H1 (cell line): Measurements from ENCODE around the gene STK39. TPM values are rescaled to one million over a fixed set of nuclear protein-coding genes. Genes with fewer than 3 reads are reported as not detected.

Source experiments
- ASH2L ChIP-seq: fragments of 200-600, 300-600 bp; sonication (generic); IDR thresholded peaks from one replicate; pipeline ENCODE4 v1.7.1; 2017; ENCODE audit warnings: low read length
- JUN ChIP-seq: IDR thresholded peaks from 2 replicates; pipeline ENCODE4 v1.6.1; 2011; ENCODE audit warnings: low read depth, mild to moderate bottlenecking, improper control_type of control experiment, low read length
- NRF1 ChIP-seq: IDR thresholded peaks from 2 replicates; pipeline ENCODE4 v1.6.1; 2011; ENCODE audit warnings: mild to moderate bottlenecking, low read depth, low read length, improper control_type of control experiment
- polyA plus RNA-seq, 7 experiments: library from polyadenylated mRNA; depleted of rRNA in 3 of 7; stranded (reverse) in 5 of 7; unstranded in 2 of 7; fragments of >200 nt in 5 of 7; fragments of 200-250 nt in 2 of 7; gene quantifications; 1 replicate in 5 of 7; 2 replicates in 1 of 7; 4 replicates in 1 of 7; pipeline versions ENCODE4 v1.2.1 to v1.2.3, GENCODE V29; 2011 to 2013; ENCODE audit warnings: missing spikeins in 2 of 7, mixed read lengths in 2 of 7
- total RNA-seq: library from RNA; stranded (reverse); fragmentation: NEBNext Ultra II Directional; extraction: Animal tissue kit (Norgen Biotek cat#: 25700); gene quantifications from 2 replicates; pipeline ENCODE4 v1.2.1, GENCODE V29; 2021
- TF ChIP-seq, protein P1 (sequence below): IDR thresholded peaks from 2 replicates; pipeline ENCODE4 v1.6.1; 2012; ENCODE audit warnings: inconsistent platforms

STK39 gene
- total and polyA plus RNA-seq, 2 of the 8 experiments (the other 6 are each of a cell fraction or from before 2014, with no cell fraction given), result 13.7 to 23.8 TPM

DNA sequence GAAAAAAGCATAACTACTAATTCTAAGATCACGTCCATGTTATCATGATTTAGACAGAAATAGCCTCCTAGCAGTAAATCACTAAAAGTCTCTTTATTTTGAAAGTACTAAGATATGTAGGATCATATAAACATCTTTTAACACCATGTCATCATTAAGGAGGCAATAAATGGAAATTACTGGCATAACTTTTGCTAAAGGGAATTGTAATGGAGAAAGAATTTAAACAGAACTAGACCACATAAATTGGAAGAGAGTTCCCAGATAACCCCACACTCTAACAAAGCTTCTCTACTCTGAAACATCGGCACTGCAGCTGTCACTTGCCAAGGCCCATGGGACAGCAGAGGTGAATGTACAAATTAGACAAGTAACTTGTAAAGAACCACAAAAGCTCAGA, 29.5 kb downstream of the STK39 start (continued):
- TF ChIP-seq NRF1, result no peak
- no peak for TF ChIP-seq JUN
- TF ChIP-seq ASH2L, result no peak
- TF ChIP-seq, protein P1, sequence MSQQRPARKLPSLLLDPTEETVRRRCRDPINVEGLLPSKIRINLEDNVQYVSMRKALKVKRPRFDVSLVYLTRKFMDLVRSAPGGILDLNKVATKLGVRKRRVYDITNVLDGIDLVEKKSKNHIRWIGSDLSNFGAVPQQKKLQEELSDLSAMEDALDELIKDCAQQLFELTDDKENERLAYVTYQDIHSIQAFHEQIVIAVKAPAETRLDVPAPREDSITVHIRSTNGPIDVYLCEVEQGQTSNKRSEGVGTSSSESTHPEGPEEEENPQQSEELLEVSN, result no peak
